Nucleus accumbens (tissue), 56 donors: Measurements from ENCODE around the gene DNAJC18.

Experiments
- DNase-seq, 56 donors: peaks; one replicate each; lab custom pipeline; 2025; lab: John Stamatoyannopoulos, UW

The DNAJC18 gene

DNA sequence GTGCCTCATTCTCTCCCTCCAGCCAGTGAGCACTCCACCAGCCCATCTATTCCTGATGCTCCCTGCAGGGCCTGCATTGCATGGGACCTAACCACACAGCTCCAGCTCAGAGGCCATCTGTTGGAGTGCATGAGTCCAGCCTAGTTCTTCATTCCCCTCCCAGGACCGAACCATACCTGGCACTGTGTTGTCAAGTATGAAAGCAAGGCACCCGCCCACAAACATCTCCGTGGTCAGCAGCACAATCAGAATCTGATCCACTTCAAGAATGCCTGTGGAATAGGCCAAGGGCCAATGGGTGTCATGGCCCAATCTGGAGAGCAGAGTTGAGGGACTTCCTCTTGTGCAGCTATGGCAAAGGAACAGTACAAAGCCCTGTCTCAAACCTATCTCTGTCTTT is 62.1 kb downstream of the DNAJC18 start:
- no peak for DNase-seq

DNA sequence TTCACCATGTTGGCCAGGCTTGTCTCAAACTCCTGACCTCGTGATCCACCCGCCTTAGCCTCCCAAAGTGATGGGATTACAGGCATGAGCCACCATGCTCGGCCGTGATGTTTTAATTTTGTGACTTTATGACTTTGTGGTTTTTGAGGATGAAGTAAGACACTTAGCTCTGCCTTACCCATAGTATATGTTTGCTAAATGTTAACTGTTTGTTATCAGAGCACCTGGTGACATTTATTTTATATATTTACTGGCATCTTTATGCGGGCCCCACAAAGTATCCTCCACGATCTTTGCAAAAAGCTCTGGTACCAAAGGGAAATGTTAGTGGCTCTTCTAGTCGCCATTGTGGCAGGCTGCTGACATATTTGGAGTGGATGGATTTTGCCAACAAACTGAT is 63.0 kb downstream of the DNAJC18 start:
- no peak for DNase-seq

DNA sequence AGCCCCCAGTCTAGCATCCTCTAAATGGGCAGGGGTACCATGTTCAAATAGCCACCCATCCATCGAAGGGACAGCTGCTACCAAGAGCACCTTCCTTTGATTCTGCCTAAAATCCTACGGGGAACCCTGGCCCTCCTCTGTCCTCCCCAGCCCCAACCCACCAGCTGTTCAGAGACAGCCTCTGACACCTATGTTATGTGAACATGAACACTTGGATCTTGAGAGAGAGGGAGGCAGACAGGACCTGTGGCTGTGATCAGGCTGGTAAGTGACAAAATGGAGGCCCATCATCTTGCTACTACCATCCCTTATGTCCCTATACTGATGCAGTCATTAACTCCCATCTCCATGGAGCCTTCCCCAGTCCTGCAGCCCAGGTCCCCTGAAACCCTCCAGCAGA is 64.4 kb downstream of the DNAJC18 start:
- no peak for DNase-seq

DNA sequence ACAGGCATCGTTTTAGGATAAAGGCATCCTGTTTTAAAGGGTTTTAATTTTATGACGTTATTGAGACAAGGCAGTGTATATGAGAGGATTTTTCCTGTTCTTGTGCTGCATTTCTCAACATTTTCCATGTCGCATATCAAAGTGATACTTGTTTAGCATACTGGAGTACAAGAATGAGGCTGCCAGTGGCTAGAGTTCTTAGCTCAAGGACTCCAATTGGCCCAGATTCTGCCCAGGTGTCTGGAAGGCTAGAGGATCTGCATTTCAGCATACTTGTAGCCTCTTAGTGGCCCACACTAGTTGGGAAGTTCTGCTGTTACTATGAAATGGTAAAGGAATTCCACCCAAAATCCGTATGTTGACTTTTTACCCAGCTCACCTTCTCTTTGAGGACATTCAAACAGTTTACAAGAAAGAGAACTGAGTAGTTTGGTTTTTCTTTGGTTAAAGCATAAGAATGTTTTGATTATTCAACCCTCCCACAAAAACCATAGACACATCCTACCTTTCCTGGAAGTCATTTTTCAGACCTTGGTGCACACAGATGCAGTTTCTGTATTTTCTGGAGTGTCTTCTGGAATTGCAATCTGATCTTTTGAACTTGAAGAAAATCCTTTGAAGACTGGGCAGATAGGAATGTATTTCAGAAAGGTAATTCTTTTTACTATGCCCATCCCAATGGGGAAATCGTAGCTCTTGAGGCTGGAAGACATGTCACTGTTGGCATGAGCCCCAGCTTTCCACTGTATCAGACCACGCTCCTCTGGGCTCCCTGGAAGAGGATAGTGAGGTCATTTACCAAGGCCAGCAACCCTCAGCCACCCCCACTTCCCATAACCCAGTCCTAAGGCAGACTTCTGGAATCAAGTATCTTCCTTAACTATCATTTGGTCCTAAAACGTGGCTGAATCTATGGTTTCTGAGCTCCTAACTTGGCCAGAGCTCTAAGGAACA is 67.6 kb downstream of the DNAJC18 start:
- DNase-seq = no peak

GRCh38 chr5:139369181-139369580 is 70.1 kb downstream of the DNAJC18 start:
- DNase-seq = no peak

GRCh38 chr5:139368613-139369012 is 70.7 kb downstream of the DNAJC18 start:
- DNase-seq = no peak

- no peak for DNase-seq
Observed at GRCh38 chr5:139364466-139364865, 74.9 kb downstream of the DNAJC18 start.

DNA sequence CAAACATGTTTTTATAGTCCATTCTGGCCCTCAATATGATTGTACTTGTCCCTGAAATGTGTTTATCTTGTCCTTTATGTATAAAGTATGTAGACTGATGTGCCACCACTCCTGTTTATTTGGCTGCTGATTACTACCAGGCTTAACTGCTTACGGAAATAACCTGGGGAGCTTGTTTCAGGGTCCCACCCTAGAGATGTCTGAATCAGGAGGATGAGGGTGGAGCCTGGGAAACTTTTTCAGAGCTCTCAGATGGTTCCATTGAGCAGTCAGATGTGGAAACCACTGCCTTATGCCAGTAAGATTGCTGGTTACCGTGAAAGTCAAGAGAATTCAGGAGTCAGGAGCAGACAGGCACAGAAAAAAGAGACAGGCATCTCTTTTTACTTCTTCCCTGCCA is 75.4 kb downstream of the DNAJC18 start:
- no peak for DNase-seq

DNA sequence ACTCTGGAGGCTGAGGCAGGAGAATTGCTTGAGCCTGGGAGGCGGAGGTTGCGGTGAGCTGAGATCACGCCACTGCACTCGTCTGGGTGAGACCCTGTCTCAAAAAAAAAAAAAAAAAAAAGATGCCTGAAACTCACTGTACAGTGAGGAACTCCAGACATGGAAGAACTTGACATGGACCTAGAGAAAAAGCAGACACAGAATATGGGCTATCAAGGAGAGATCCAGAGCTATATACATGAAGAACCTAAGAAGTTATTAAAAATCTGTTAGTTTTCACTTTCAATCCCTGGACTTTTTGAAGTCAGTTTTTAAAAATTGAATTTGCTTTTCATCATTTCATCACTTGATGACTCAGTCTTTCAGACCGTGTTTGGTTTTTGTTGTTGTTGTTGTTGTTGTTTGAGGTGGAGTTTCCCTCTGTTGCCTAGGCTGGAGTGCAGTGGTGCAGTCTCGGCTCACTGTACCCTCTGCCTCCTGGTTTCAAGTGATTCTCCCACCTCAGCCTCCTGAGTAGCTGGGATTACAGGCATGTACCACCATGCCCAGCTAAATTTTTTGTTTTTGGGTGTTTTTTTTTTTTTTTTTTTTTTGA is 77.4 kb downstream of the DNAJC18 start:
- no peak for DNase-seq

- no peak for DNase-seq
Observed at GRCh38 chr5:139360384-139360783, 78.9 kb downstream of the DNAJC18 start.
